Activated T-helper 17 cell treated with anti-CD3 and anti-CD28 coated beads, Interleukin-2, amount 50 U/mL, for 72 hours (primary cell): ENCODE results near the gene ZNF576. TPM values are rescaled to one million over a fixed set of nuclear protein-coding genes. Genes with fewer than 3 reads are reported as not detected.
"Not testable (repeated sequence)": the region's sequence is repeated elsewhere in the genome, so short reads cannot be mapped to it uniquely, and the experiment has no call there.

ENCODE experiments used
- ATAC-seq: fragments of 150-1000 bp; cut with Tn5 transposase; replicated peaks from 2 replicates; pipeline ENCODE4 v1.10.0; 2021; ENCODE audit warnings: mild to moderate bottlenecking, moderate library complexity
- H3K27ac Mint-ChIP-seq: one replicate; pipeline ENCODE4 v1.8.0; 2022; ENCODE audit warnings: mixed read lengths
- H3K27me3 Mint-ChIP-seq: one replicate; pipeline ENCODE4 v1.8.0; 2022; ENCODE audit warnings: mixed read lengths
- H3K36me3 Mint-ChIP-seq: one replicate; pipeline ENCODE4 v1.8.0; 2022; ENCODE audit warnings: low read depth, mild to moderate bottlenecking, mixed read lengths
- H3K4me1 Mint-ChIP-seq: one replicate; pipeline ENCODE4 v1.8.0; 2022; ENCODE audit warnings: mixed read lengths
- H3K4me3 Mint-ChIP-seq: one replicate; pipeline ENCODE4 v1.8.0; 2022; ENCODE audit warnings: mild to moderate bottlenecking, mixed read lengths
- H3K9me3 Mint-ChIP-seq: one replicate; pipeline ENCODE4 v1.8.0; 2022; ENCODE audit warnings: mixed read lengths
- total RNA-seq, 2 donors: library from RNA; stranded (reverse); gene quantifications; one replicate each; pipeline ENCODE4 v1.2.3, GENCODE V29; 2022

The ZNF576 gene
- total RNA-seq, 2 donors from 2014 or later, result 17.8 to 23.3 TPM

DNA sequence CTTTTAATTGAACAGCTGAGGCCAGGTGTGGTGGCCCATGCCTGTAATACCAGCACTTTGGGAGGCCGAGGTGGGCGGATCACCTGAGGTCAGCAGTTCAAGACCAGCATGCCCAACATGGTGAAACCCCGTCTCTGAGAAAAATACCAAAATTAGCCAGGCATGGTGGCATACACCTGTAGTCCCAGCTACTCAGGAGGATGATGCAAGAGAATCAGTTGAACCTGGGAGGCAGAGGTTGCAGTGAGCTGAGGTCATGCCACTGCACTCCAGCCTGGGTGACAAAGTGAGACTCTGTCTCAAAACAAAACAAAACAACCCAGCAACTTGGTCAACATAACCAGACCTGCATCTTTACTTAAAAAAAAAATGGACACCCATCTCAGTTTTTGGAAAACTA is 9.4 kb upstream of the ZNF576 start:
- not testable (repeated sequence) for H3K27ac Mint-ChIP-seq, H3K4me1 Mint-ChIP-seq, H3K27me3 Mint-ChIP-seq, H3K4me3 Mint-ChIP-seq, H3K9me3 Mint-ChIP-seq, ATAC-seq
- H3K36me3 Mint-ChIP-seq, result peaks cover 27% of the 10 kb centered on the region

DNA sequence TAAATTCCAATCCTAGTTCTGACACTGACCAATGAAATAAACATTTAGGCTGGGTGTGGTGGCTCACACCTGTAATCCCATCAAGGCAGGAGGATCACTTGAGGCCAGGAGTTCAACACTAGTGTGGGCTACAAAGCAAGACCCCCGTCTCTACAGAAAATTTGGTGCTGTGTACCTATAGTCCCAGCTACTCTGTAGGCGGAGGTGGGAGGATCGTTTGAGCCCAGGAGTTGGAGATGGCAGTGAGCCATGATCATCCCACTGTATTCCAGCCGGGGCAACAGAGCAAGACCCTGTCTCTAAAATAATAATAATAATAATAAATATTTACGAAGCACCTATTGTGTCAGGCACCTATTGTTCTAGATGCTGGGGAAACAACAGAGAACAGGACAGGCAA is 7.1 kb upstream of the ZNF576 start:
- no peak overlapping the region for H3K27ac Mint-ChIP-seq
- no peak for ATAC-seq

DNA sequence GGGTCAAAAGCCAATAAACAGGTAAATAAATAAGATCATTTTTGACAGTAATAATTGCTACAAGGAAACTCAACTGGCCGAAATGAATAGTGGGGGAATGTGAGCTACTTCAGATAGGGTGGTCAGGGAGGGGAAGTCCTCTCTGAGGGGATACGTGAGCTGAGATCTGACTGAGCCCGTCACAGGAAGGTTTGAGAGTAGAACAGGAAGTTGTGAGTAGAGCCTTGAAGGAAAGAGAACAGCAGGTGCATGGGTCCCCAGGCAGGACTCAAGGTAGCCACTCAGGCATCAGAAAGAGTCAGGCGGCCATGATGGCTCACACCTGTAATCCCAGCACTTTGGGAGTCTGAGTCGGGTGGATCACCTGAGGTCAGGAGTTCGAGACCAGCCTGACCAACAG is 6.7 kb upstream of the ZNF576 start:
- Mint-ChIP-seq H3K27me3 (no peaks in the 10 kb centered on the region), H3K27ac (no peak overlapping the region), H3K4me3 (no peak overlapping the region), H3K4me1 (peaks cover 16% of the 10 kb centered on the region), H3K9me3 (no peaks in the 10 kb centered on the region), H3K36me3 (peaks cover 45% of the 10 kb centered on the region)
- ATAC-seq, result no peak

More for the DNA sequence above, 7.1 kb upstream of the ZNF576 start:
- no peak overlapping the region for H3K4me3 Mint-ChIP-seq
- no peaks in the 10 kb centered on the region for H3K9me3 Mint-ChIP-seq
- H3K27me3 Mint-ChIP-seq, result no peaks in the 10 kb centered on the region
- peaks cover 16% of the 10 kb centered on the region for H3K4me1 Mint-ChIP-seq
- H3K36me3 Mint-ChIP-seq, result peaks cover 45% of the 10 kb centered on the region

DNA sequence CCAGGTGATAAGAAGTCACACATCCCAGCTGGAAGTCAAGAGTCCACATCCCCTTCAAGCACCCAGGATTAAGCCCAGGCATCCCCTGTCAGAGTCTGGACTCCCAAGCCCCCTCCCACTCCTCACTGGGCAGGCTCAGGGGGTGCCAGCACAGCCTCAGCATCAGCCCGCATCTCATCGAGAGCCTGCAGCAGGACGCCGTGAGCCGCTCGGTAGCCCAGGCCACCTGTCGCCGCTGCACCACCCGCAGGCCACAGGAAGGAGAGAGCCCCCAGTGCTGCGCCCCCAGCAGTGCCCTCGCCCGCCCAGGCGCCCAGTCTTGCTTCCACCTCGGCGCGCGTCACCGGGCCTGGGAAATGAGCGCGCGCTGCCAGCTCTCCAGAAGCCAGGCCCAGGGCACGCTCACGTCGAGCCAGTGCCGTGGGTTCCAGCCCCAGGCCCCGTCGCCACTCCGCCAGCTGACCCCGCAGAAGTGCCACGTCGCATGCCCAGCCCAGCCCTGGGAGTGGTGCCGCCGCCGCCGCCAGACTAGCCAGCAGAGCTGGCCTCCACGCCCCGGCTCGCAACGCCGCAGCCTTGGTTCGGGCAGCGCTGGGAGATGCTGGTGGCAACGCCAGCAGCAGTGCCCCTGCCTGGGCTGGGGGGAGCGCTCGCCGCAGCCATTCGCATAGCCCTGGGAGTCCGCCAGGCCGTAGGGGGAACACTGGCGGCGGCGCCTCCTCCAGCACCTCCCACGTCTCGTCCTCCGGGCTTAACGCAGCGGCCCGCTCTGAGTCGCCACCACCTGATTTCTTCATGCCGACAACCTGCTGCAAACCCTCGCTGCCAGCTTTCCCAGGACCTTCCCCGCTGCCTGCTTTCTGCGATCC is 4.3 kb upstream of the ZNF576 start:
- Mint-ChIP-seq H3K27ac (no peak overlapping the region), H3K4me1 (peaks cover 21% of the 10 kb centered on the region), H3K9me3 (no peaks in the 10 kb centered on the region), H3K27me3 (no peaks in the 10 kb centered on the region), H3K36me3 (peaks cover 49% of the 10 kb centered on the region), H3K4me3 (no peak overlapping the region)
- no peak for ATAC-seq

DNA sequence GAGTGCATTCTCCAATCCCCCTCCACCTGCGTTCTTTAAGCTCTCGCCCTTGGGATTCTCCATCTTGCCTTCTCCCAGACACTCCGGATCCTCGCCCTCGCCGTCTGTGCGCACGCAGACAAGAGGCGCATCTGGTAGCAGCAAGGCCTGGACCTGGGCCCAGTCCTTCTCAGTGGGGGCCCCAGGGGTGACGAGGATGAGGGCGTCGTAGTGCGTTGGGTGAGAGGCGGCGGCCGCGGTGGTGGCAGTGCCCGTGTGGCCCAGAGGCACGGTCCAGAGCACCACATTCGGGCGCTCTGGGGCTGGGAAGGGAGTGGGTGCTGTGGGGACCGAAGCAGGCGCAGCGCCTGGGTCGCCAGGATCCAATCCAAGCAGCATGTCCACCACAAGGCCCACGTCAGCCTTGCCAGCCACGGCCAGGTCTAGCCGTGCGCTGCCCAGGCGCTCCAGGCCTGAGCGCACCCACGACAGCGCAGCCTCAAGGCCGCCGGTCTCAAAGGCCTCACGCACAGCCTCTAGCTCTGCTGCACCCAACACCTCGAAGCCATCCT is 3.5 kb upstream of the ZNF576 start:
- Mint-ChIP-seq H3K4me3 (peak overlapping the region; percentile 94), H3K9me3 (no peaks in the 10 kb centered on the region), H3K4me1 (peaks cover 27% of the 10 kb centered on the region), H3K36me3 (peaks cover 53% of the 10 kb centered on the region), H3K27me3 (no peaks in the 10 kb centered on the region), H3K27ac (peak overlapping the region; percentile 43)
- ATAC-seq, result no peak

DNA sequence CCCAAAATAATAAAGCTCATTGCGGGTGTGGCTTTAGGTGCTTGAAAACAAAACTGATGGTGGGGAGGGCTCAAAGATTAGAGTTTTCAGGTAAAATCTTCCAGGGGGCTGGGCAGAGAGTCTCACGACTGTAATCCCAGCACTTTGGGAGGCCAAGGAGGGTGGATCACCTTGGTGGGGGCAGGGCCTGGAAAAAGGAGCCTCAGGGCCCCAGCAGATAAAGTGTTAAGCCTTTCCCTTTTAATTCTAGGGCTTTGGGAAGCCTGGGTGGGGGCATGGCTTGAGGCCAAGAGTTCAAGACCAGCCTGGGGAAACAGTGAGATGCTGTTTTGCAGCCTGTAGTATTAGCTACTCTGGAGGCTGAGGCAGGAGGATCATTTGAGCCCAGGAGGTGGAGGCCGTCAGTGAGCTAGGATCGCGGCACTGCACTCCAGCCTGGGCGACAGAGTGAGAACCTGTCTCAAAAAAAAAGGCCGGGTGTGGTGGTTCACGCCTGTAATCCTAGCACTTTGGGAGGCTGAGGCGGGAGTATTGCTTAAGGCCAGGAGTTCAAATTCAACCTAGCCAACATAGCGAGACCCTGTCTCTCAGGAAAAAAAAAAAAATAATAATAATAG is 2.2 kb upstream of the ZNF576 start:
- Mint-ChIP-seq H3K4me3 (peak overlapping the region; percentile 94), H3K36me3 (peaks cover 66% of the 10 kb centered on the region), H3K4me1 (peaks cover 31% of the 10 kb centered on the region), H3K9me3 (no peaks in the 10 kb centered on the region), H3K27me3 (no peaks in the 10 kb centered on the region), H3K27ac (peak overlapping the region; percentile 99)
- no peak for ATAC-seq

DNA sequence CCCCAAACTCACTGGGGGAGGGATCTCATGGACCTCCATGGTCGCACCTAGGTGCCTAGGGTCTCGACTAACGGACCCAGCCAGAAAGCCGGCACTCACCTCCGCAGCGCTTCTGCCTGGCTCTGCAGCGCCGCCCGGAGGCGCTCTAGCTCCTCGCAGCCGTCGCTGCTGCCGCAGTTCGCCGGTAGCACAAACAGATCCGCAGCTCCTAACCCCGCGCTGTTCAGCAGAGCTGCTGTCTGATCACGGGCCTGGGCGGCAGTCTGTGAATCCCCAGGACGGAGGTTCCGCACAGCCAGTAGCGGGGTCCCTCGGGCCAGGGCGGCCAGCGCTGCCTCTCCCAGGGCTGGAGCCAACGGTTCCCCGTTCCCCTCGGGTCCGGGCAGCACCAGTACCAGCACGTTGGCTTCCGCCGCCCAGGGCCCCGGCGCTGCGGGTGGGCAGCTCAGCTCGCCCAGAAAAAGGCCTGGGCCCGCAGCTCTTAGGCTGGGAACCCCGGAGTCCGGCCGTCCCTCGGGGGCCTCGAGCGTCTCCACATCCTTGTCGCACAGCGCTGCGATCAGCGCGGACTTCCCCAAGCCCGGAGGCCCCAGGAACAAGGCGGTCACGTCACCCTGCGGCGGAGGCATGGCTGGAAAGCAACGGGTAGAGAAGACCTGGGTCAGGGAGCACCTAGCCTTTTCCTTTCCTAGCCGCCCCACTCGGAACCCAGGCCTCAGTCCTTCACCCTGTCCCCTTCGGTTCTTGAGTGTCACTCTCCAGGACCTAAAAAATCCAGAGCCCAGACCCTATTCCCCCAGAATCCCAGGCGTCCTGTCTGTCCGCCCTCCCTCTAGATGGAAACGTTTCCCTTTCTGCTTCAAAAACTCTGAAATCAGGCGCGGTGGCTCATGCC is 1.4 kb upstream of the ZNF576 start:
- Mint-ChIP-seq H3K27me3 (no peaks in the 10 kb centered on the region), H3K27ac (peak overlapping the region; percentile 99), H3K9me3 (no peaks in the 10 kb centered on the region), H3K4me3 (peak overlapping the region; percentile 94), H3K36me3 (peaks cover 73% of the 10 kb centered on the region), H3K4me1 (peaks cover 31% of the 10 kb centered on the region)
- peak; percentile 61 for ATAC-seq

DNA sequence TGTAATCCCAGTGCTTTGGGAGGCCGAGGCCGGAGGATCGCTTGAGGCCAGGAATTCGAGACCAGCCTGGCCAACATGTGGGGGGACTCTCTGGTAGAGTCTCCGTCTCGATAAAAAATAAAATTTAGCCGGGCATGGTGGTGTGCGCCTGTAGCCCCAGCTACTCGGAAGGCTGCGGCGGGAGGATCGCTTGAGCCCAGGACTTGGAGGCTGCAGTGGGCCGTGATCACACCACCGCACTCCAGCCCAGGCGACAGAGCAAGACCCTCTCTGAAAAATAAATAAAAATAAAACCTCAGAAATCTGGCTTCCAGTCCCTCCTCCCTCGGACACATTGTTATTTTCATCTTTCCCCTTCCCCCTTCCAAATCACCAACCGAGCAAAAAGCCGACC is 793 bp upstream of the ZNF576 start:
- peaks cover 75% of the 10 kb centered on the region for H3K36me3 Mint-ChIP-seq
- peaks cover 28% of the 10 kb centered on the region for H3K4me1 Mint-ChIP-seq

DNA sequence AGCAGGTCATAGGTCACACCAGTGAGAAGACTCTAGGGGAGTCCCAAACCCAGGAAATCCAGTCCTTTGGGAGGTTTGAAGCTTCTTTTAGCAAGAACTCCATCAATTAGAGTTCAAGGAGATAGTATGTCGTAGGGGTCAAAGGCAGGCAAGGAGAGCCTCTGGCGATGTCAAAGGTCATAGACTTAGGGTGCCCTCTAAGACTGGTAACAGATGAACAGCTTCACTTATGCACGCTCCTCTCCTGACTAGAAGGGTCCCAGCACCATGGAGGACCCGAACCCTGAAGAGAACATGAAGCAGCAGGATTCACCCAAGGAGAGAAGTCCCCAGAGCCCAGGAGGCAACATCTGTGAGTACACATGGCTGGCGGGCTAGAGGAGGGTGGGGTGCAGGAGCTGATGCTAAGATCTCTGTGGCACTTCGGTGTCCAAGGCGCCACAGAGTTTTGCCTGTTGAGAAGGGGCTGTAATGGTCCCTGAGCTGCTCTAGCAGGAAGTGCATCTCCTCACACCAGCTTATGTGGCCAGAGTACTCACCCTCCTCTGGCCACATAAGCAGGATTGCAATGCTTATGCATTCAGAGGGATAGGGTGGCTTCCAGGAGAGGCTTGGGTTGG is 557 bp downstream of the ZNF576 start:
- peaks cover 72% of the 10 kb centered on the region for H3K36me3 Mint-ChIP-seq
- no peak for ATAC-seq
- H3K4me3 Mint-ChIP-seq, result peak overlapping the region; percentile 94
- H3K4me1 Mint-ChIP-seq, result peaks cover 24% of the 10 kb centered on the region
- no peaks in the 10 kb centered on the region for H3K9me3 Mint-ChIP-seq
- peak overlapping the region; percentile 99 for H3K27ac Mint-ChIP-seq
- no peaks in the 10 kb centered on the region for H3K27me3 Mint-ChIP-seq

More for the DNA sequence above, 793 bp upstream of the ZNF576 start:
- Mint-ChIP-seq H3K4me3 (peak overlapping the region; percentile 94), H3K9me3 (no peaks in the 10 kb centered on the region), H3K27ac (peak overlapping the region; percentile 99), H3K27me3 (no peaks in the 10 kb centered on the region)
- peak; percentile 11 for ATAC-seq

DNA sequence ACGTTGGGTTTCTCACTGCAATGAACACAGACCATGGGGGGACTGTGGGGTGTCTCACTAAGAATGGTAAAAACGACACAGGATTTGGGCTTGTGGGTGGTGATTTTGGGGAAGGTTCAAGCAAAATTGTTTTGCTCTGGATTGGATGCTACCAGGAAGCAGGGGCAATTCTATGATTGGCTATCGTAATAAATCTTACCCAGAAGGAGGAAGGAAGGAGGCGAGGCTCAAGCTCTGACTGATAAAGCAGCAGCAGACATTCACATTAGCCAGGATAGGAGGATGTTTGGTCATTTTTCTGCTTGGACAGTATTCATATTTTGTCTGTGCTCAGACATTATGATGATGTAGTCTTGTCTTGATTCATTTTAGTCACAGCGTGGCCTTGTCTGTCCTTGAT is 1.5 kb downstream of the ZNF576 start:
- peak overlapping the region; percentile 99 for H3K27ac Mint-ChIP-seq
- ATAC-seq, result no peak

DNA sequence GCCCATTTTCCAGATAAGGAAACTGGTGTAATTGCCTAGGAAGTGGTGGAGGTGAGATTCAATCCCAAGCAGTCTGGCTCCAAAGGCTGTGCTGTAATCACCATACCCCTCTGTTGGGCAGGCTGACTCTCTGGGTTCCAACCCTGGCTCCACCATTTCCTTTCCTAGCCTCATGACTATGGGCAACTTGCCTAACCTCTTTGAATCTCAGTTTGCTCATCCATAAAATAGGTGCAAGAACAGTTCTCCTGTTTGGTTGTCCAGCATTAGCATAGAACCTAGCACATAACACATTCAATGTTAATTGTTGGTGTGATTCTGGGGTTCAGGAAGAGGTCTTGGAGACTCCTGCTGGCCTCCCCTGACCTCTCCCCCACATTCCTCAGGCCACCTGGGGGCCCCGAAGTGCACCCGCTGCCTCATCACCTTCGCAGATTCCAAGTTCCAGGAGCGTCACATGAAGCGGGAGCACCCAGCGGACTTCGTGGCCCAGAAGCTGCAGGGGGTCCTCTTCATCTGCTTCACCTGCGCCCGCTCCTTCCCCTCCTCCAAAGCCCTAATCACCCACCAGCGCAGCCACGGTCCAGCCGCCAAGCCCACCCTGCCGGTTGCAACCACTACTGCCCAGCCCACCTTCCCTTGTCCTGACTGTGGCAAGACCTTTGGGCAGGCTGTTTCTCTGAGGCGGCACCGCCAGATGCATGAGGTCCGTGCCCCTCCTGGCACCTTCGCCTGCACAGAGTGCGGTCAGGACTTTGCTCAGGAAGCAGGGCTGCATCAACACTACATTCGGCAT is 2.2 kb downstream of the ZNF576 start:
- Mint-ChIP-seq H3K27ac (peak overlapping the region; percentile 99), H3K27me3 (no peaks in the 10 kb centered on the region), H3K36me3 (peaks cover 60% of the 10 kb centered on the region), H3K4me3 (peak overlapping the region; percentile 94), H3K4me1 (peaks cover 19% of the 10 kb centered on the region), H3K9me3 (no peaks in the 10 kb centered on the region)
- no peak for ATAC-seq

More for the DNA sequence above, 1.5 kb downstream of the ZNF576 start:
- Mint-ChIP-seq H3K4me3 (peak overlapping the region; percentile 94), H3K36me3 (peaks cover 68% of the 10 kb centered on the region), H3K27me3 (no peaks in the 10 kb centered on the region), H3K4me1 (peaks cover 24% of the 10 kb centered on the region), H3K9me3 (no peaks in the 10 kb centered on the region)

DNA sequence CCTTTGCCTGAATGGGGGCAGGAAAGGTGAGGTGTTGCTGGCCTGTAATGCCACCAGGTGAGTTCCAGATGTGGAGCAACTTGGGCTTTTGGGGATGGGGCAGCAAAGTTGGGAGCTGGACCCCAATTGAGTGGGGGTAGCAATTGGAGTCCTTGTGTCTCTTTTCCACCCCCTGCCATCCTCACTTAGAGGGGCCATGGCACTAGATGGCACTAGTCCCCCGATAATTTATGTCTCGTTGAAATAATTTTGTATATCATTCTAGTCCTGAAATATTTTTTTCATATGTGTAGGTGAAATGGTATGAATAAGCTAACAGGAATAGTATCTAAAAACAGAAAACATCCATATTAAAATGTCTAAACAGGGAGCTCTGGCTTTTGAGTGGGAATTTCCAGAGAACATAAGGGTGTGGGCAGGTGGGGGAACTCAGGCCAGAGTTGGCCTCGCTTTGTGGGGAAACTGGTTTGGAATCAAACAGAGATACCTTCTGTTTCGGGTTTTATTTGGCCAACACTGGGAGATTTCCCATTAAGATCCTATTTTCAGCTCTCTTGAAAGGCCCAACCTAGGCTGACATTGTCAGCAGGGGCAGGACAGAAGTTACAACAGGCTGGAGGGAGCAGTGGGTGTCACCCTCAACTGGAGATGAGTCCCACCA is 3.4 kb downstream of the ZNF576 start:
- Mint-ChIP-seq H3K9me3 (no peaks in the 10 kb centered on the region), H3K27me3 (no peaks in the 10 kb centered on the region), H3K4me3 (no peak overlapping the region), H3K36me3 (peaks cover 55% of the 10 kb centered on the region), H3K27ac (no peak overlapping the region), H3K4me1 (peaks cover 15% of the 10 kb centered on the region)
- ATAC-seq, result no peak

DNA sequence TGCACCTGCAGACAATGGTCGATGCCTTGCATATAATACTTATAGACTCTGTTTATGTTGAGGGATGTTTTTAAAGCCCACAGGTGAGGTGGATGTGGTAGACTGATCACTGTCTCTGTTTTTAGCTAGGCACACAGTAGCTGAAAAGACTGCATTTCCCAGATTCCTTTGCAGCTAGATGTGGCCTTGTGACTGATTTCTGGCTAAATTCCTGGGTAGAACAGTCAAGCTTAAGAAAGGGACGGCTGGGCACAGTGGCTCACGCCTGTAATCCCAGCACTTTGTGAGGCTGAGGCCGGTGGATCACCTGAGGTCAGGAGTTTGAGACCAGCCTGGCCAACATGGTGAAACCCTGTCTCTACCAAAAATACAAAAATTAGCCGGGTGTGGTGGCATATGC is 3.9 kb downstream of the ZNF576 start:
- ATAC-seq, H3K4me3 Mint-ChIP-seq, H3K9me3 Mint-ChIP-seq, H3K27ac Mint-ChIP-seq, H3K27me3 Mint-ChIP-seq: not testable (repeated sequence)
- peaks cover 15% of the 10 kb centered on the region for H3K4me1 Mint-ChIP-seq
- H3K36me3 Mint-ChIP-seq, result peaks cover 55% of the 10 kb centered on the region
